ENCODE results near the gene IGFL2.
"Not testable (repeated sequence)": the region's sequence is repeated elsewhere in the genome, so short reads cannot be mapped to it uniquely, and the experiment has no call there.

The IGFL2 gene

DNA sequence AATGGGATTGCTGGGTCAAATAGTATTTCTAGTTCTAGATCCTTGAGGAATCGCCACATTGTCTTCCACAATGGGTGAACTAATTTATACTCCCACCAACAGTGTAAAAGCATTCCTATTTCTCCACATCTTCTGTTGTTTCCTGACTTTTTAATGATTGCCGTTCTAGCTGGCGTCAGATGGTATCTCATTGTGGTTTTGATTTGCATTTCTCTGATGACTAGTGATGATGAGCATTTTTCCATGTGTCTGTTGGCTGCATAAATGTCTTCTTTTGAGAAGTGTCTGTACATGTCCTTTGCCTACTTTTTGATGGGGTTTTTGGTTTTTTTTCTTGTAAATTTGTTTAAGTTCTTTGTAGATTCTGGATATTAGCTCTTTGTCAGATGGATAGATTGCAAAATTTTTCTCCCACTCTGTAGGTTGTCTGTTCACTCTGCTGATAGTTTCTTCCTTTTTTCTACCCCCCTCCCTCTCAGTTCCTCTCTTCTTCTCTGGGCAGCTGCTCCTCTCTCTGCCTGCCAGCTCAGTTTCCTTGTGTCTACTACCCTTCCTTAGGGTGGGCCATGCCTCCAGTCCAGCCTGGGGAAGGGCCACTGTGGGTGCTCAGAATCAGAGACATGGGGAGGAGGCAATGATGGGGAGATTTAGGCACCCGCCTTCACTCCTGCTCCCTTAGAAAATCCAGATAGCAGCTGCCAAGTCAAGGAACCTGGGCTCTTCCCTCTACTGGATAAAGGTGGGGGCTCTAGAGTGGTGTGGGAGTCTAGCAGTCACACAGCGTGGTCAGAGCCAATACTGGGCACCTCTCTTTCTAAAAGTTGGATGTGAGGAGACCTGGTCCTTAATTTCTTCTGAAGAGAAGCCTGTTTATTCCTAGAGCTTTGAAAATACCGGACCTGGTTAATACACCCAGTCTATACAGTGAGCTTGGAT is 37.0 kb downstream of the IGFL2 start:
- not testable (repeated sequence) for DNase-seq (ENCODE audit: insufficient read length, low spot score); FAIRE-seq
- peak; percentile 79 for TF ChIP-seq SPI1 (IDR thresholded peaks at IDR 0.05; ENCODE audit: low read depth, low read length)

GRCh38 chr19:46186101-46186716 is 38.2 kb downstream of the IGFL2 start:
- DNase-seq (ENCODE audit: insufficient read length, low spot score), result no peak
- TF ChIP-seq SPI1 (IDR thresholded peaks at IDR 0.05; ENCODE audit: low read depth, low read length), result no peak
- TF ChIP-seq PAX5 (IDR thresholded peaks at IDR 0.05; ENCODE audit: insufficient read depth, low read length, severe bottlenecking), result no peak
- TF ChIP-seq POLR2AphosphoS5 (IDR thresholded peaks at IDR 0.05; ENCODE audit: low read depth, low read length), result no peak
- no peak for TF ChIP-seq POU2F2 (IDR thresholded peaks at IDR 0.05; ENCODE audit: low read depth, low read length)
- no peak for TF ChIP-seq POLR2A (IDR thresholded peaks at IDR 0.05; ENCODE audit: low read depth, low read length)
- no peak for TF ChIP-seq TAF1 (IDR thresholded peaks at IDR 0.05; ENCODE audit: low read depth, low read length)
- no peak for FAIRE-seq

GRCh38 chr19:46186717-46187101 is 38.7 kb downstream of the IGFL2 start:
- TF ChIP-seq POLR2A (IDR thresholded peaks at IDR 0.05; ENCODE audit: low read depth, low read length), result no peak
- TF ChIP-seq SPI1 (IDR thresholded peaks at IDR 0.05; ENCODE audit: low read depth, low read length), result no peak
- TF ChIP-seq POLR2AphosphoS5 (IDR thresholded peaks at IDR 0.05; ENCODE audit: low read depth, low read length), result no peak
- no peak for TF ChIP-seq POU2F2 (IDR thresholded peaks at IDR 0.05; ENCODE audit: low read depth, low read length)
- TF ChIP-seq PAX5 (IDR thresholded peaks at IDR 0.05; ENCODE audit: insufficient read depth, low read length, severe bottlenecking), result no peak
- FAIRE-seq, result no peak
- DNase-seq (ENCODE audit: insufficient read length, low spot score), result no peak

- no peak for DNase-seq (ENCODE audit: insufficient read length, low spot score)
- TF ChIP-seq POLR2A (IDR thresholded peaks at IDR 0.05; ENCODE audit: low read depth, low read length), result no peak
- TF ChIP-seq POLR2AphosphoS5 (IDR thresholded peaks at IDR 0.05; ENCODE audit: low read depth, low read length), result no peak
- TF ChIP-seq SPI1 (IDR thresholded peaks at IDR 0.05; ENCODE audit: low read depth, low read length), result no peak
- no peak for TF ChIP-seq POU2F2 (IDR thresholded peaks at IDR 0.05; ENCODE audit: low read depth, low read length)
- no peak for TF ChIP-seq PAX5 (IDR thresholded peaks at IDR 0.05; ENCODE audit: insufficient read depth, low read length, severe bottlenecking)
- TF ChIP-seq TAF1 (IDR thresholded peaks at IDR 0.05; ENCODE audit: low read depth, low read length), result no peak
- no peak for FAIRE-seq
Measured at GRCh38 chr19:46189971-46190888, 42.2 kb downstream of the IGFL2 start.

DNA sequence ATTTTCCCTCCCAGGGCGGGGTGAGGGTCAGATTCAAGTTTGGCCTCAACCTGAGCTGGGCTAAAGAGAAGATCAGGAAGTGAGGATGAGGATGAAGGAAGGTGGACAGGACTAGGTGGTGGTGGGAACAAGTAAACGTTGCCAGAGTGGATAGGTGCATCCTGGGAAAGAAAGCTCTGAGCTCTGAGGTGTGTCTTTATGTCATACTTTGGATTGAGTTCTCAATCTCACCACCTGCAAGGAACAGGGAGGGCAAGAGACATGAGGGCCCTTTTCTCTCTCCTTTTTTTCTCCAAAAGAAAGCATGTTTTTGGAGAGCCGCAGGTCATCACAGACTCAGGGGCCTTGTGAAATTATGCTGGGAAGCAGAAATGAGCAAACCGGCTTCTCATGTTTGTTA is 43.3 kb downstream of the IGFL2 start:
- TF ChIP-seq POLR2AphosphoS5 (IDR thresholded peaks at IDR 0.05; ENCODE audit: low read depth, low read length) (no peak), TAF1 (IDR thresholded peaks at IDR 0.05; ENCODE audit: low read depth, low read length) (no peak), POLR2A (IDR thresholded peaks at IDR 0.05; ENCODE audit: low read depth, low read length) (no peak), SPI1 (IDR thresholded peaks at IDR 0.05; ENCODE audit: low read depth, low read length) (no peak), PAX5 (IDR thresholded peaks at IDR 0.05; ENCODE audit: insufficient read depth, low read length, severe bottlenecking) (no peak), POU2F2 (IDR thresholded peaks at IDR 0.05; ENCODE audit: low read depth, low read length) (no peak)

GRCh38 chr19:46191972-46192371 is 43.9 kb downstream of the IGFL2 start:
- FAIRE-seq (no peak), DNase-seq (ENCODE audit: insufficient read length, low spot score) (no peak)
- no peak for TF ChIP-seq POU2F2 (IDR thresholded peaks at IDR 0.05; ENCODE audit: low read depth, low read length)

More for the DNA sequence above, 43.3 kb downstream of the IGFL2 start:
- DNase-seq (ENCODE audit: insufficient read length, low spot score), result no peak
- no peak for FAIRE-seq

DNA sequence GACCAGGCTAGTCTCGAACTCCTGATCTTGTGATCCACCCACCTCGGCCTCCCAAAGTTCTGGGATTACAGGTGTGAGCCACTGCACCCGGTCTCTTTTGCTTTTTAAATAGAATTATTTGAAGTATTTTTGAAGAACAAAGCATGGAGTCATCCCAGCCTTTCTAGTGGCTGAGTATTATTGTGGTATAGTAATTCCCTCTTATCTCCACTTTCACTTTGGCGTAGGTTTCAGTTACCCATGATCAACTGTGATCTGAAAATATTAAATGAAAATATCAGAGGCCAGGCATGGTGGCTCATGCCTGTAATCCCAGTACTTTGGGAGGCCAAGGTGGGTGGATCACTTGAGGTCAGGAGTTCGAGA is 44.6 kb downstream of the IGFL2 start:
- not testable (repeated sequence) for FAIRE-seq

GRCh38 chr19:46192992-46193650 is 45.1 kb downstream of the IGFL2 start:
- FAIRE-seq, result no peak
- TF ChIP-seq POLR2A (IDR thresholded peaks at IDR 0.05; ENCODE audit: low read depth, low read length), result no peak
- TF ChIP-seq PAX5 (IDR thresholded peaks at IDR 0.05; ENCODE audit: insufficient read depth, low read length, severe bottlenecking), result no peak
- TF ChIP-seq SPI1 (IDR thresholded peaks at IDR 0.05; ENCODE audit: low read depth, low read length), result no peak
- no peak for TF ChIP-seq TAF1 (IDR thresholded peaks at IDR 0.05; ENCODE audit: low read depth, low read length)
- no peak for TF ChIP-seq POLR2AphosphoS5 (IDR thresholded peaks at IDR 0.05; ENCODE audit: low read depth, low read length)
- no peak for TF ChIP-seq POU2F2 (IDR thresholded peaks at IDR 0.05; ENCODE audit: low read depth, low read length)
- no peak for DNase-seq (ENCODE audit: insufficient read length, low spot score)

More for the DNA sequence above, 44.6 kb downstream of the IGFL2 start:
- DNase-seq (ENCODE audit: insufficient read length, low spot score), result not testable (repeated sequence)

GRCh38 chr19:46193678-46194077 is 45.6 kb downstream of the IGFL2 start:
- DNase-seq (ENCODE audit: insufficient read length, low spot score) (no peak), FAIRE-seq (no peak)

More at GRCh38 chr19:46193678-46194077, 45.6 kb downstream of the IGFL2 start:
- TF ChIP-seq POLR2AphosphoS5 (IDR thresholded peaks at IDR 0.05; ENCODE audit: low read depth, low read length), result no peak
- no peak for TF ChIP-seq POLR2A (IDR thresholded peaks at IDR 0.05; ENCODE audit: low read depth, low read length)
- no peak for TF ChIP-seq PAX5 (IDR thresholded peaks at IDR 0.05; ENCODE audit: insufficient read depth, low read length, severe bottlenecking)
- TF ChIP-seq POU2F2 (IDR thresholded peaks at IDR 0.05; ENCODE audit: low read depth, low read length), result no peak
- no peak for TF ChIP-seq TAF1 (IDR thresholded peaks at IDR 0.05; ENCODE audit: low read depth, low read length)

Data from GM12891 (cell line).